HCT116 (cell line): ENCODE data around the gene JCAD. TPM values are rescaled to one million over a fixed set of nuclear protein-coding genes. Genes with fewer than 3 reads are reported as not detected.
A peak's percentile ranks its signal among the peaks of the same experiment; 100 is the strongest.

Experiments
- ATAC-seq: fragments of 200-7000 bp; cut with Tn5 transposase; 2 replicates; pipeline ENCODE4 v1.9.1; 2020; ENCODE audit warnings: mild to moderate bottlenecking, moderate library complexity
- BruUV-seq: library from RNA; stranded (reverse); fragments of 400-500 nt; replicated peaks from 2 replicates; lab custom pipeline; 2021; lab: Mats Ljungman, UMichigan
- CTCF ChIA-PET: fragments of 300-600 bp; sonication (Branson Sonifier 250); formaldehyde crosslinking; loops from one replicate; lab custom pipeline; 2021; ENCODE audit warnings: antibody characterized with exemption; lab: Charles Lee
- POLR2A ChIA-PET: fragments of 300-600, 350-600 bp; sonication (Branson Sonifier 250); formaldehyde crosslinking; loops from one replicate; lab custom pipeline; 2021; ENCODE audit warnings: antibody characterized with exemption; lab: Charles Lee
- RAD21 ChIA-PET, 2 experiments: fragments of 300-600 bp; sonication (Branson Sonifier 250); formaldehyde crosslinking; loops; one replicate each; lab custom pipeline; 2023; ENCODE audit warnings: low total read pairs in 2 of 2; ENCODE audit not compliant: uncharacterized antibody in 2 of 2, unreplicated experiment in 2 of 2, low non-redundant PET in 1 of 2; lab: Charles Lee
- DNase-seq: peaks from one replicate; pipeline ENCODE4 v3.0.0-alpha.2; 2010; ENCODE audit warnings: low read depth, low spot score
- H2AFZ ChIP-seq: fragments of 200-600 bp; shearing (Covaris generic), sonication (generic); 2 replicates; pipeline ENCODE4 v1.6.1; 2017; ENCODE audit warnings: low read depth, mixed run types, mixed read lengths, antibody characterized with exemption, low read length; ENCODE audit not compliant: poor library complexity, severe bottlenecking
- H3K27ac ChIP-seq: 2 replicates; pipeline ENCODE4 v1.5.1; 2012; ENCODE audit warnings: low read depth, low read length
- H3K27me3 ChIP-seq: fragments of 200-600 bp; sonication (generic); 2 replicates; pipeline ENCODE4 v1.6.1; 2016; ENCODE audit warnings: mixed run types, low read length, mixed read lengths; ENCODE audit not compliant: insufficient read depth
- H3K36me3 ChIP-seq, 2 experiments: fragments of 200-500 bp in 1 of 2; fragments of 200-600 bp in 1 of 2; sonication (Bioruptor generic) in 1 of 2; sonication (generic) in 1 of 2; 2 replicates each; pipeline versions ENCODE4 v1.5.1 to v1.6.1; 2014 to 2016; ENCODE audit warnings: low read length in 2 of 2, inconsistent platforms in 1 of 2, mixed read lengths in 1 of 2, mixed run types in 1 of 2; ENCODE audit not compliant: insufficient read depth in 2 of 2, control insufficient read depth in 1 of 2
- H3K4me1 ChIP-seq, 2 experiments: fragments of 200-600 bp in 1 of 2; sonication (generic) in 1 of 2; 2 replicates each; pipeline versions ENCODE4 v1.5.1 to v1.6.1; 2012 to 2017; ENCODE audit warnings: low read length in 2 of 2, inconsistent platforms in 1 of 2, mild to moderate bottlenecking in 1 of 2, mixed read lengths in 1 of 2, mixed run types in 1 of 2, moderate library complexity in 1 of 2; ENCODE audit not compliant: insufficient read depth in 2 of 2, control insufficient read depth in 1 of 2
- H3K4me2 ChIP-seq: fragments of 200-600 bp; sonication (generic); 2 replicates; pipeline ENCODE4 v1.6.1; 2017; ENCODE audit warnings: mixed run types, low read length, mixed read lengths
- H3K4me3 ChIP-seq, 2 experiments: fragments of 200-600 bp in 1 of 2; sonication (generic) in 1 of 2; replicated peaks in 1 of 2; 2 replicates each; pipeline ENCODE4 v1.5.1; 2011 to 2016; ENCODE audit warnings: low read length in 2 of 2, control low read depth in 1 of 2, low read depth in 1 of 2, mild to moderate bottlenecking in 1 of 2, mixed read lengths in 1 of 2, mixed run types in 1 of 2
- H3K79me2 ChIP-seq: fragments of 200-600 bp; sonication (generic); 2 replicates; pipeline ENCODE4 v1.6.1; 2017; ENCODE audit warnings: mild to moderate bottlenecking, mixed run types, low read length, moderate library complexity, mixed read lengths; ENCODE audit not compliant: insufficient read depth
- H3K9ac ChIP-seq: fragments of 200-600 bp; sonication (generic); 2 replicates; pipeline ENCODE4 v1.6.1; 2016; ENCODE audit warnings: low read length, mixed read lengths
- H3K9me2 ChIP-seq: fragments of 200-600 bp; sonication (generic), shearing (Covaris generic); 2 replicates; pipeline ENCODE4 v1.6.1; 2017; ENCODE audit warnings: mixed run types, mild to moderate bottlenecking, moderate library complexity; ENCODE audit not compliant: insufficient read depth
- H3K9me3 ChIP-seq, 2 experiments: fragments of 200-500 bp in 1 of 2; fragments of 200-600 bp in 1 of 2; sonication (Bioruptor generic) in 1 of 2; sonication (generic) in 1 of 2; 2 replicates each; pipeline ENCODE4 v1.6.1; 2014 to 2017; ENCODE audit warnings: low read length in 2 of 2, mixed read lengths in 2 of 2, inconsistent platforms in 1 of 2, low read depth in 1 of 2, mild to moderate bottlenecking in 1 of 2, mixed run types in 1 of 2, moderate library complexity in 1 of 2; ENCODE audit not compliant: control insufficient read depth in 1 of 2, insufficient read depth in 1 of 2
- H4K20me1 ChIP-seq: fragments of 200-600 bp; sonication (generic), shearing (Covaris generic); 2 replicates; pipeline ENCODE4 v1.6.1; 2017; ENCODE audit warnings: mixed run types, mild to moderate bottlenecking, moderate library complexity; ENCODE audit not compliant: insufficient read depth
- CEBPB ChIP-seq: IDR thresholded peaks from 2 replicates; pipeline ENCODE4 v1.6.1; 2012; ENCODE audit warnings: low read depth
- CTCF ChIP-seq, 3 experiments: fragments of 200-600 bp in 1 of 3; sonication (generic) in 1 of 3; IDR thresholded peaks in 2 of 3; conservative IDR thresholded peaks in 1 of 3; 2 replicates each; pipeline ENCODE4 v1.5.1; 2012 to 2017; ENCODE audit warnings: low read depth in 2 of 3, low read length in 2 of 3, antibody characterized with exemption in 1 of 3, borderline replicate concordance in 1 of 3, control low read depth in 1 of 3, mild to moderate bottlenecking in 1 of 3, mixed read lengths in 1 of 3, mixed run types in 1 of 3, moderate library complexity in 1 of 3; ENCODE audit not compliant: insufficient read depth in 1 of 3
- EZH2 ChIP-seq: fragments of 200-600 bp; sonication (generic); IDR thresholded peaks from 2 replicates; pipeline ENCODE4 v1.6.1; 2017; ENCODE audit warnings: antibody characterized with exemption, mixed run types
- RAD21 ChIP-seq: IDR thresholded peaks from 2 replicates; pipeline ENCODE4 v1.6.1; 2012; ENCODE audit warnings: low read depth, mild to moderate bottlenecking
- ZBTB33 ChIP-seq: IDR thresholded peaks from 2 replicates; pipeline ENCODE4 v1.6.1; 2011; ENCODE audit warnings: mild to moderate bottlenecking, low read length, moderate library complexity; ENCODE audit not compliant: insufficient replicate concordance; ENCODE audit errors: extremely low read depth
- intact Hi-C: fragments of 100-400 bp; cut with micrococcal nuclease; formaldehyde crosslinking; loops from 2 replicates; pipeline ENCODE4 v1.10.0; 2022
- total RNA-seq: library from RNA; stranded (reverse); gene quantifications from one replicate; pipeline ENCODE4 v1.2.1, GENCODE V29; 2021; ENCODE audit not compliant: unreplicated experiment

Gene JCAD
- total RNA-seq, 1 experiment from 2014 or later: 17.5 TPM

- H3K9ac ChIP-seq: no peak overlapping the region
- H3K4me2 ChIP-seq: no peak overlapping the region
- RAD21 ChIA-PET: no interaction called here
- H3K9me2 ChIP-seq: no peaks in the 10 kb centered on the region
- no peak overlapping the region for H3K4me3 ChIP-seq
- H3K79me2 ChIP-seq: no peaks in the 10 kb centered on the region
- no peaks in the 10 kb centered on the region for H4K20me1 ChIP-seq
- intact Hi-C loops: no loop called here
- H3K27me3 ChIP-seq: no peaks in the 10 kb centered on the region
- CTCF ChIA-PET: interaction anchor here (1.0 kb wide), 1 partner anchor 8 kb away, joined by 3 read pairs; no protein-coding TSS in a partner anchor
- no peaks in the 10 kb centered on the region for H3K36me3 ChIP-seq
- H3K4me1 ChIP-seq: no peaks in the 10 kb centered on the region
- no peak overlapping the region for H3K27ac ChIP-seq
- DNase-seq: no peak
- TF ChIP-seq CTCF (IDR thresholded peaks at IDR 0.05 in 2 of 3, conservative IDR thresholded peaks at IDR 0.05 in 1 of 3; ENCODE audit: borderline replicate concordance in 1 of 3, insufficient read depth in 1 of 3, low read depth in 2 of 3, low read length in 2 of 3): no peak
- TF ChIP-seq ZBTB33: no peak
- TF ChIP-seq EZH2: no peak
- no peak for TF ChIP-seq RAD21
- TF ChIP-seq CEBPB: peak; percentile 43; the same call in 1 of the 2 replicates
- POLR2A ChIA-PET: no interaction called here
- BruUV-seq: no TSS peak
- no peak for ATAC-seq
- no peaks in the 10 kb centered on the region for H3K9me3 ChIP-seq
- H2AFZ ChIP-seq: no peak overlapping the region
Observed at GRCh38 chr10:29994811-29995210, 64.6 kb downstream of the JCAD start.
